NK-92 (cell line): ENCODE data around the gene R3HDML.
"Not testable (repeated sequence)": the region's sequence is repeated elsewhere in the genome, so short reads cannot be mapped to it uniquely, and the experiment has no call there.

Experiments used
- DNase-seq: peaks from one replicate; lab custom pipeline; 2025; ENCODE audit not compliant: unreplicated experiment; lab: John Stamatoyannopoulos, UW

Gene R3HDML

GRCh38 chr20:44336725-44337380, at the start of gene R3HDML:
R3HDML (plus strand) TSS chr20:44337043; CDS start chr20:44337158, 115 bp downstream.
- no peak for DNase-seq

- no peak for DNase-seq
These were observed 49.4 kb upstream of the R3HDML start for GRCh38 chr20:44287272-44288097.

- no peak for DNase-seq
These were observed 48.6 kb upstream of the R3HDML start for GRCh38 chr20:44288252-44288651.

- DNase-seq = no peak
These were observed 45.1 kb upstream of the R3HDML start for GRCh38 chr20:44291754-44292153.

GRCh38 chr20:44296011-44296410, 40.8 kb upstream of the R3HDML start:
- no peak for DNase-seq

GRCh38 chr20:44297721-44298120, 39.1 kb upstream of the R3HDML start:
- DNase-seq = no peak

- DNase-seq = not testable (repeated sequence)
These were observed 37.8 kb upstream of the R3HDML start for GRCh38 chr20:44299011-44299535.

GRCh38 chr20:44301285-44301684, 35.6 kb upstream of the R3HDML start:
- DNase-seq = no peak

- no peak for DNase-seq
These were observed 34.7 kb upstream of the R3HDML start for GRCh38 chr20:44302026-44302669.

- no peak for DNase-seq
These were observed 34.1 kb upstream of the R3HDML start for GRCh38 chr20:44302736-44303135.

GRCh38 chr20:44304383-44304782, 32.5 kb upstream of the R3HDML start:
- no peak for DNase-seq

- DNase-seq = no peak
These were observed 29.9 kb upstream of the R3HDML start for GRCh38 chr20:44306927-44307326.

GRCh38 chr20:44309763-44310663, 26.8 kb upstream of the R3HDML start:
- no peak for DNase-seq

- peak; percentile 71 for DNase-seq
These were observed 25.9 kb upstream of the R3HDML start, which contains the start of gene FITM2 for GRCh38 chr20:44310664-44311639. FITM2 (minus strand) TSS chr20:44311202; CDS start chr20:44311148, 54 bp downstream.

GRCh38 chr20:44314870-44315269, 22.0 kb upstream of the R3HDML start:
- no peak for DNase-seq

GRCh38 chr20:44319839-44320422, 16.9 kb upstream of the R3HDML start:
- no peak for DNase-seq

GRCh38 chr20:44324343-44324742, 12.5 kb upstream of the R3HDML start:
- no peak for DNase-seq

- no peak for DNase-seq
These were observed 10.3 kb upstream of the R3HDML start for GRCh38 chr20:44326391-44327159.
